ENCODE measurements around the gene RPLP1. TPM values are rescaled to one million over a fixed set of nuclear protein-coding genes. Genes with fewer than 3 reads are reported as not detected.

The RPLP1 gene
- total and polyA plus RNA-seq, 2 of the 8 experiments (the other 6 are each of a cell fraction or from before 2014, with no cell fraction given) = 2,089 to 4,387 TPM

GRCh38 chr15:69491038-69491505 lies 38.5 kb downstream of the RPLP1 start:
- no peak overlapping the region for H2AK5ac ChIP-seq (ENCODE audit: low read depth, low read length)
- H4K5ac ChIP-seq (ENCODE audit: insufficient read length, low read depth, low read length) = no peak overlapping the region
- H3K79me2 ChIP-seq (ENCODE audit: control insufficient read depth in 1 of 2, insufficient read depth in 2 of 2, low read length in 2 of 2) = no peaks in the 10 kb centered on the region
- no peaks in the 10 kb centered on the region for H4K20me1 ChIP-seq (replicated peaks in 1 of 2; ENCODE audit: control insufficient read depth in 1 of 2, insufficient read depth in 2 of 2, low read length in 2 of 2)
- TF ChIP-seq ATF2 (IDR thresholded peaks at IDR 0.05; ENCODE audit: low read length) (no peak), RAD21 (IDR thresholded peaks at IDR 0.05 in 1 of 2, conservative IDR thresholded peaks at IDR 0.05 in 1 of 2; ENCODE audit: low read depth in 2 of 2, low read length in 2 of 2) (no peak), NRF1 (IDR thresholded peaks at IDR 0.05; ENCODE audit: low read depth, low read length) (no peak), TAF7 (optimal IDR thresholded peaks at IDR 0.05; ENCODE audit: borderline replicate concordance, low read depth, low read length) (no peak)
- no peak overlapping the region for H2BK20ac ChIP-seq (ENCODE audit: low read length)
- H2BK15ac ChIP-seq (ENCODE audit: low read length) = no peak overlapping the region
- no peak overlapping the region for H3K9ac ChIP-seq (replicated peaks in 1 of 4; ENCODE audit: extremely low read depth in 1 of 4, low read depth in 3 of 4, low read length in 3 of 4)
- no peak overlapping the region for H3K4me3 ChIP-seq (ENCODE audit: extremely low read depth in 1 of 4, insufficient read depth in 2 of 4, low read depth in 3 of 4, low read length in 4 of 4)
- no peak overlapping the region for H3K56ac ChIP-seq (replicated peaks; ENCODE audit: insufficient read length, low read depth, low read length)
- no peak overlapping the region for H3K14ac ChIP-seq (ENCODE audit: insufficient read length)
- no peak overlapping the region for H2BK120ac ChIP-seq (replicated peaks; ENCODE audit: low read depth, low read length)
- H3K23ac ChIP-seq (ENCODE audit: insufficient read length) = no peak overlapping the region
- H3K36me3 ChIP-seq (ENCODE audit: control insufficient read depth in 2 of 4, insufficient read depth in 4 of 4, low read length in 3 of 4) = no peaks in the 10 kb centered on the region
- no peaks in the 10 kb centered on the region for H3K23me2 ChIP-seq (ENCODE audit: low read depth, low read length)
- DNase-seq (ENCODE audit: low read depth in 1 of 2, low spot score in 2 of 2) (no peak), FAIRE-seq (no peak)
- no peak overlapping the region for H2BK12ac ChIP-seq (ENCODE audit: low read depth, low read length)
- H3K4me2 ChIP-seq (ENCODE audit: insufficient read depth in 1 of 2, low read depth in 2 of 2, low read length in 2 of 2) = no peak overlapping the region
- no peaks in the 10 kb centered on the region for H3K79me1 ChIP-seq (ENCODE audit: low read depth, low read length)
- no peak overlapping the region for H2BK5ac ChIP-seq (ENCODE audit: low read depth, low read length)
- no peak overlapping the region for H3K4ac ChIP-seq (replicated peaks; ENCODE audit: insufficient read length, low read depth, low read length)
- no peak overlapping the region for H3K18ac ChIP-seq (ENCODE audit: extremely low read depth, low read length)
- ChIA-PET POLR2A (ENCODE audit: partially characterized antibody) (no interaction called here), CTCF (ENCODE audit: partially characterized antibody) (interaction anchor here (1.5 to 1.7 kb wide), 2 partner anchors 11 to 233 kb away, joined by 3 to 6 read pairs; no protein-coding TSS in a partner anchor)
- H3K27ac ChIP-seq (ENCODE audit: low read depth, low read length) = no peak overlapping the region
- H3K27me3 ChIP-seq (replicated peaks in 1 of 4; ENCODE audit: control insufficient read depth in 3 of 4, extremely low read depth in 1 of 4, insufficient read depth in 3 of 4, low read length in 3 of 4) = no peaks in the 10 kb centered on the region
- H4K8ac ChIP-seq (ENCODE audit: extremely low read depth, insufficient read depth, low read length) = no peak overlapping the region
- H2AFZ ChIP-seq (ENCODE audit: low read length) = no peak overlapping the region
- no peaks in the 10 kb centered on the region for H3K4me1 ChIP-seq (replicated peaks in 1 of 4; ENCODE audit: control insufficient read depth in 3 of 4, insufficient read depth in 4 of 4, low read length in 3 of 4)
- 94% methylated on average over 3 of the region's 3 CpGs; no CpG with 5 or more reads in 1 of the 2 experiments for WGBS, 2 experiments (ENCODE audit: extremely low coverage in 1 of 2, insufficient coverage in 1 of 2, insufficient read length in 1 of 2, insufficient replicate concordance in 2 of 2, low coverage in 1 of 2, low lambda C conversion rate in 2 of 2, missing lambda C conversion rate in 1 of 2)
- no peak overlapping the region for H4K91ac ChIP-seq (replicated peaks; ENCODE audit: insufficient read length, low read length)
- H3K9me3 ChIP-seq (ENCODE audit: insufficient read depth in 2 of 2, low read depth in 1 of 2, low read length in 1 of 2) = peaks cover under 1 to 5% of the 10 kb centered on the region in 2 experiments; a peak in 1 of 4 replicates

All from H1 (cell line).